Posterior cingulate gyrus (tissue), 11 donors: ENCODE measurements around the gene POP5.
"Not testable (repeated sequence)": the region's sequence is repeated elsewhere in the genome, so short reads cannot be mapped to it uniquely, and the experiment has no call there.

ENCODE experiments used
- DNase-seq, 10 donors: peaks; one replicate each; pipeline versions ENCODE4 v3.0.0 to v3.0.0-alpha.2; 2020 to 2021; ENCODE audit warnings: mixed read lengths in 3 of 10
- intact Hi-C: fragments of 100-400 bp; cut with DNase I; formaldehyde crosslinking; loops from one replicate; pipeline ENCODE4 v1.15.1; 2023

Gene POP5

DNA sequence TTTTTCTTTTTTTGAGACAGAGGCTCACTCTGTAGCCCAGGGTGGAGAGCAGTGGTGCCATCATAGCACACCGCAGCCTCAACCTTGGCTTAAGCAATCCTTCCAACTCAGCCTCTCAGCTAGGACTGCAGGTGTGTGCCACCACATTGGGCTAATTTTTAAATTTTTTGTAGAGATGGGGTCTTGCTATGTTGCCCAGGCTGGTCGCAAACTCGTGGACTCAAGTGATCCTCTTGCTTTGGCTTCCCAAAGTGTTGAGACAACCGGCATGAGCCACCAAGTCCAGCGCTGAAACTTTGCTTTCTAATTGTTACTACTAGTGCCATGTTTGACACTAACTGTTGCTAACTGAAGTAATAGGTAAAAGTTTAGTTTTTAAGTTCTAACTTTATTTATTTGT, 39.0 kb downstream of the POP5 start:
- intact Hi-C loops, result no loop called here

DNA sequence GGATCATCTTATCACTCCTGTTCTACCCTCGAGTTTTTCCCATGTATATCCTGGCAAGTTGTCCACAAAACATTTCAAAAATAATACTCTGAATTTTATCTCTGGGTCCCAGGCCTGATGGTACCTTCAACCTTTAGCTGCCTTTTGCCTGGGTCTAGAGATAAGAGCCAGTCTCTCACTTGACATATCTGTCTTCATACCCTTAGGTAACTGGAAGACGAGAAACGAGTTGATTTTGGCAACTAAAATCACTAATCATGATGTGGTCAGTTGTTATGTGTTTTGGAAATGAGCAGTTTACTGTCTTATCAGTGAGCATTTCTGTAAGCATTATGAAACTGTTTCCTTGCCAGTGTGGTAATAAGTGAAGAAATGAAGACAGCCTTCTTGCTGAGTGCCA, 40.8 kb downstream of the POP5 start:
- intact Hi-C loops, result no loop called here
- no peak for DNase-seq

More for the DNA sequence above, 39.0 kb downstream of the POP5 start:
- DNase-seq, result no peak

DNA sequence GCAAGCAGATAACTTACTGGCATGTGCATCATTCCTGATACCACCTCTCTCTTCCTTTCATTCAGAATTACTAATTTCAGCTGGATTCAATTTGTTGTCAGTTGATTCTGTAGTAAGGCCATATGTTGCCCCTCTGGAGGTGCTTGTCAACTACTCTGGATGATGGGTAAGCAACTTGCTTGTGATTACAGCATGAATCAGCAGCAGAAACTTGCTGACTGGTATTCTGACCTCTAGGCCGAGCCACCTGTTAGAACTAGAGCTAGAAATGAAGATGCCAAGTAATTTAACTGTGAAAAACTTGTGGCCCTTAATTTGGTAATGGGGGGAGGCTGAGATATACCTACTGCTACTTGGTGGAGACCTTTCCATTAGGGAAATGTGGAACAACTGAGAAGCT, 41.9 kb downstream of the POP5 start:
- intact Hi-C loops, result loop anchor here (10.0 kb wide), 1 partner anchor 65 kb away; no protein-coding TSS in a partner anchor
- no peak for DNase-seq

DNA sequence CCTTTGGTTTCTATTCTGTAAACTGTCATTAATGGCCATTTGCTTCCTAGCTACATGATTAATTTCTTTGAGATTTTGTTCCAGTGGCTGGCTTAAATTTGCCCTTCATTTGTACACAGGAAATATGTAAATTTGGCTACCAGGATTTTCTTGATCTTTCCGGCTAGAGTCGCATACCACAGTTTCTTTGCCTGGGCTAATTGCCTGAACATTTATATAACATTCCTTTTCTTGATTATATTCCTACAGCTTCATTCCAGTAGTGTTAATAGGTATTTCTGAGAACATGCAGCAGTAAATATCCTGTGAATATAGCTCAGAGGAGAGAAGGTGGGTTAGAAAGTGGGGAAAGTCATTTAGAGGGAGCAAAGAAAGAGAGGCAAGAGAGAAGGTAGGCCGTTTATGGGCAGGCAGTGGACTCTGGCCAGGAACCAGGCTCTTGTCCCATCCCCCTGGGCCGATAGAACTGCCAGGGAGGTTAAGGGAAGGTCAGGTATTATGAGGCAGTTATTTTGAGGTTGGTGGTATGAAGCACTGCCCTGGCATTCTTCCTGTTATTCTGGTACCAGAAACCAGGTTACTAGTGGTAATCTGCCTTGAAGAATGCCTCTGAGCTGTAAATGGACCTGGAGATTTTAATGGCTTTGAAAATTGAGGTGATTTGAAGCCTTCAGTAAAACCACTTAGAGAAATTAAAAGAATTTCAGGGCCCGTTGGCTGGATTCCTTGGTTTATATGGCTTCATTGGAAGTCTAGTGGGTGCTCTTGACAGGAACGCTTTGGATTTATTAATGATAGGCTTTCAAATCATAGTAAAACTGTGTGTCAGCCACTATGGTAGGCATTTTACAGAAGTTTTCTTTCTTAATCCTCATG, 42.7 kb downstream of the POP5 start:
- DNase-seq, result peak in 1 of 10 donors; percentile 46
- intact Hi-C loops, result loop anchor here (10.0 kb wide), 1 partner anchor 64 kb away; no protein-coding TSS in a partner anchor

DNA sequence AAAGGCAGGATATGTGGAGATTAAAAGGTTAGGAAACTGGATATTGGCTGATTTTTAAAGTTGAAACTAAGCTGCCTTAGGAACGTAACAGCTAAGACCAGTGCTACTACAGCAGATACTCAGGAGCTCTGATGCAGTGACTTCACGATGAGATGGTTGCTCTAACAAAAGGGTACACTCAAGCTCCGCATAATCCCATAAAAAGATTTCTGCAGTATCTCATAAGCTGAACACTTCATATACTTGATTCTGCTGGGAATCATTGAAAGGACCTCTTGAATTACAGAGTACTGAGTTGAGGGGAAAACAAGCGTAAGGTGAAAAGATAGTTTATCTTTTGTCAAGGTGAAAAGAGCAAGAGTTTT, 43.4 kb downstream of the POP5 start:
- intact Hi-C loops, result loop anchor here (10.0 kb wide), 1 partner anchor 63 kb away; no protein-coding TSS in a partner anchor

DNA sequence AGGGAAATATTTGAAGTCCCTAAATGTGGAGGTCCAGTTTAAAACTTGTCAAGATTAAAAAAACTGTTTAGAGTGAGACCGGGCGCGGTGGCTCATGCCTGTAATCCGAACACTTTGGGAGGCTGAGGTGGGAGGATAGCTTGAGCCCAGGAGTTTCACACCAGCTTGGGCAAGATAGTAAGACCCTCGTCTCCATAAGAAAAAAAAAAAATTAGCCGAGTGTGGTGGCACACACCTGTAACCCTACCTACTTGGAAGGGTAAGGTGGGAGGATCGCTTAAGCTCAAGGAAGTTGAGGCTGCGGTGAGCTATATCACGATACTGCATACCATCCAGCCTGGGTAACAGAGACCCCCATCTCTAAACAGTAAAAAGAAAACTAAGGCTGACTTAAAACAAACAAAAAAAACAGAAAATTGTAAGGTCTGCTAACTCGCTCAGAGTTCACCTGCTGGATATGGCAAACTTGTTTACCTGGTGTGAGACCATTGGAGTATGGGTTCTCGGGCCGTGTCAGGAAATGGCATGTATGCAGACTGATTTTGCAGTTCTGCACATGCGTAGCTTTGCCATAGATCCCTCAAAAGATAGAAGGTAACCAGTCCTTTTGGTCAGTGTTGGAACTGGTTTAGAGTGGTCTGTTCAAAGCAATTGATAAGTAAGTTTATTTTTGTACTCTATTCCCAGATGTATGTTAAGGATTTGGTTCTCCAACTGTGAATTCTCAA, 45.0 kb downstream of the POP5 start:
- peak in 1 of 10 donors; percentile 48 for DNase-seq
- intact Hi-C loops, result loop anchor here (10.0 kb wide), 1 partner anchor 61 kb away; no protein-coding TSS in a partner anchor

More for the DNA sequence above, 43.4 kb downstream of the POP5 start:
- DNase-seq, result no peak

DNA sequence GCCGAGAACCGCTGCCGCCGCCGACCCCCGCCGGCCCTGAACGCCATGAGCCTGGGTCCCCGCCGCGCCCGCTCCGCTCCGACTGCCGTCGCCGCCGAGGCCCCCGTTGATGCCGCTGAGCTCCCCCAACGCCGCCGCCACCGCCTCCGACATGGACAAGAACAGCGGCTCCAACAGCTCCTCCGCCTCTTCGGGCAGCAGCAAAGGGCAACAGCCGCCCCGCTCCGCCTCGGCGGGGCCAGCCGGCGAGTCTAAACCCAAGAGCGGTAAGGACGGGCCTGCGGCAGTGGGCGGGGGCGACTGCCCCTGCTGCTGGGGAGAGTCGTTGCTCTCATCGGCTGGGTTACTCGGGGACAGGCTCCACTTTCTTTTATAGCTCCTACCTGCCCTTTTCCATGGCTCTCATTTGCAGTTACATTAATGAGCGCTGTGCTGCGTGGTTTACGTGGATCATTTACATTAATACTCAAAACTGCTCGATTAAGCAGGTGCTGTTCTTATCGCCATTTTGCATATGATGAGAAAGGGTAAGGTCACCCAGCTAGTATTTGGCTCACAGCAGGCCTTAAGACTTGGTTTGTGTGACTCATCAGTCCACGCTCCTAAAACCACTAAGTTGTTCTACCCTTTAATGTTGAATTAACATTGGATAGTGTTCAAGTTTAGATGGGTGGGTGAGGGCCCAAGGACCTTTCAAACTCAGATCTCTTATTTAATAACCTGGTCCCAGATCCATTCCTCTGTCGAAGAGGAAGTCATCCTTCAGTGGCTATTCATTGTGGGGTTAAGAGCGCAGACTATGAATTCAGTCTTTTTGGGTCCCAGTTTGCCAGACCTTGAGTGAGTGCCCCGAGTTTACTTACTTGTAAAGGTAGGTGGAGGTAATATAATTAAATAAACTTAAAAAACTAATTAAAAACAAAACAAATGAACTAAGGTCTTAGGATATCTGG, 46.2 kb downstream of the POP5 start:
- intact Hi-C loops, result loop anchor here (10.0 kb wide), 1 partner anchor 60 kb away; no protein-coding TSS in a partner anchor
- DNase-seq, result peak in 8 of 10 donors; percentile 20 to 88 (median 26)

DNA sequence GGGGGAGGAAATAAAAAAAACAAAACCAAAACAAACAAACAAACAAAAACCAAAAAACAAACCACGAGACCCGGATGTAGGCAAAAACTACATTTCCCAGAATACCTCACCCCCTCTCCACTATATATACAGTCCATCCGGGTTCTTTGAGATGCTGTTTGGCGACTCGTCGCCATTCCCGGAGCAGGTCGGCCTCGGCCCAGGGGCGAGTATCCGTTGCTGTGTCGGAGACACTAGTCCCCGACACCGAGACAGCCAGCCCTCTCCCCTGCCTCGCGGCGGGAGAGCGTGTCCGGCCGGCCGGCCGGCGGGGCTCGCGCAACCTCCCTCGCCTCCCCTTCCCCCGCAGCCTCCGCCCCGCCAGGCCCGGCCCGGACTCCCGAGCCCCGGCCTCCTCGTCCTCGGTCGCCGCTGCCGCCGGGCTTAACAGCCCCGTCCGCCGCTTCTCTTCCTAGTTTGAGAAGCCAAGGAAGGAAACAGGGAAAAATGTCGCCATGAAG, 46.9 kb downstream of the POP5 start, which contains the start of gene RNF10:
Gene RNF10 (plus strand): TSS at position 154 of the 500 bp plus-strand sequence. CDS start 456 bp downstream, outside the sequence.
- DNase-seq, result peak; percentile 60 to 96 (median 74)
- intact Hi-C loops, result loop anchor here (10.0 kb wide), 1 partner anchor 59 kb away; no protein-coding TSS in a partner anchor

DNA sequence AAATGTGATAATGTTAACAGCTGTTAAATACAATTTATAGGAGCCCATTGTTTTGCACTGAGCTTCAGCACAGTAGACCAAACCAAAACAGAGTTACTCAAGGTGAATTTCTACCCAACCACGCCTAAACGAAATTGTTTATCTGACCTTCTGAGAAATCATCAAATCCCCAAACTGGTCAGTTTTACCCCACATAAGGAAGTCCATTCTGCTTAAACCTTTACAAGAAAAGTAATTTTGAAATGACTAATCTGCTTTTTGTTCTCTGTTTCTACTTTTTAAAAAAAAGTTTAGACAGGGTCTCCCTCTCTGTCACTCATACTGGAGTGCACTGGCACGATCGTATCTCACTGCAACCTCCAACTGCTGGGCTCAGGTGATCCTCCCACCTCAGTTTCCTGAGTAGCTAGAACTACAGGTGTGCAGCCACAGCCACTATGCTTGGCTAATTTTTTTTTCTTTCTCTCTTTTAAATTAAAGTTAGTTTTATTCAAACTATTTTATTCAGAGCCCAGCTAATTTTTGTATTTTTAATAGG, 48.4 kb downstream of the POP5 start:
- intact Hi-C loops, result loop anchor here (10.0 kb wide), 1 partner anchor 58 kb away; no protein-coding TSS in a partner anchor
- DNase-seq, result no peak

DNA sequence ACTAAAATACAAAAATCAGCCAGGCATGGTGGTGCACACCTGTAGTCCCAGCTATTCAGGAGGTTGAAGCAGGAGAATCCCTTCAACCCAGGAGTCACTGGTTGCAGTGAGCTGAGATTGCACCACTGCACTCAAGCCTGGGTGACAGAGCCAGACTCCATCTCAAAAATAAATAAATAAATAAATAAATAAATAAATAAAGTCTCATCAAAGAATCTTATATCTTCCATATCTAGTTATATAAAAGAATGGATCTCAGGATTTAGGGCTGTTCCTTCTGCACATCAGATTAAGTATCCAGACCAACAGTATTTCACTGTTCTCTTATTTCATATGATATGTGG, 50.8 kb downstream of the POP5 start:
- not testable (repeated sequence) for DNase-seq
- intact Hi-C loops, result loop anchor here (10.0 kb wide), 1 partner anchor 56 kb away; no protein-coding TSS in a partner anchor

DNA sequence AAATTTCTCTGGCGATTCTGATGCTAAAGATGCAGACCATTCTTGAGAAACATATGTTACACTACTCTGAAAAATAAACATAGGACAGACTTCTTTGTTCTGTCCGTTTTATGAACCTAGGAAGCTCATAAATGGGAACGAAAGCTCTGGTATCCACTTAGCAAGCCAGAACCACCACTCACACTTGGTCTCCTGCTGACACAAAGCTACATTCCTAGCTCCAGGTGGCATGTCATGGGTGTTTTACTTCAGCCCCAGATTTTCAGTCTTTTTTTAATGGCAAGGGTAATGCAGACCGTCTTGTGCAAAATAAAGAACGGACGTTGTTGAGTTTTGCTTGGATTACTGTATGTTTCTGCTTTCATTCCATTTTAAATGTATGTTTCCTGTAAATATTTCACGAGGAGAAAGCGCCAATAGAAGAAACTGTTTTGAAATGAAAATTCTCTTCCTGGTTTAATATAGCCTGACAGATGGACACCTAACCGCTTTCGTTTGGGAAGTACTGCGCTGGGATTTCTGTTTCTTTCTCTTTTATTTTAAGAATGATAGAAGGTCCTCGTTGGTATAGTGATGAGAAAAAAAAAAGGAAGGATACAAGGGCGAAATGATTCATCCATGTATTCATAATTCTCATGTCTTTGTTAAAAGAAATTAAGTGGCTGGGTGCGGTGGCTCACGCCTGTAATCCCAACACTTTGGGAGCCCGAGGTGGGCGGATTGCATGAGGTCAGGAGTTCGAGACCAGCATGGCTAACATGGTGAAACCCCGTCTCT, 51.4 kb downstream of the POP5 start:
- intact Hi-C loops, result loop anchor here (2.0 to 10.0 kb wide), 2 partner anchors 33 to 55 kb away; partner anchors contain the start of gene DYNLL1
- DNase-seq, result no peak

DNA sequence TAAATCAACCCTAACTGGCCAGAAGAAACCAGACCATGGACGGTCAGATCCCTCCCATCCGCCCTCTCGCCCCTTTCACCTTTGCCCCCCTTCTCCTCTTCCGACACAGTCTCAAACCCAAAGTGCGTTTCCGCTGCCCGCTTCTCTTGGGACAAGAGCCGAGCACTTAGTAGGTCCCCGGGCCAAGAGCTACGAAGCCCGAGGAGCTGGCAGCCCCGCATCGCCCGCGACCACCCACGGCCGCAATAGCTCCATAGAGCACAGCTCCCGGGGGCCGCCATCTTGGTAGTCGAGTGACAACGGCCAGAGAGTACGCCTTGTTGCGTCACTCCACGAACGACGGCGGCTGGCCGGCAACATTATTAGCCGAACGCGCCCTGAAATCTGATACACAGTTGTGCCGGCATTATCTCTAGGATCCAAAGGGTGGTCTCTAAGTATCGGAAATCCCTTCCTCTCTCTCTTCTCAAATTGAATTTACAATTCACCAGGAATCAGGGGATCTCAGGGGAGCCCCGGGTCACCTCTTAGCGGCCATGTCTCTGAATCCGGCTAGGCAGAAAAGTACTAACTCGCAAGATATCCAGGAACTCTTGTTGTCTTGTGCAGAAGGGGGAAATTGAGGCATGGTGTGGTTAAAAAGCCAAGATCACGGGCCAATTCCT, 52.2 kb downstream of the POP5 start, which contains the start of gene COQ5:
Gene COQ5 (minus strand): TSS at position 298 of the 665 bp plus-strand sequence. CDS start 17 bp downstream, at position 281.
- intact Hi-C loops, result loop anchor here (2.0 kb wide), 1 partner anchor 32 kb away; the partner anchor contains the start of gene DYNLL1

More for the DNA sequence above, 52.2 kb downstream of the POP5 start, which contains the start of gene COQ5:
- DNase-seq, result peak; percentile 89 to 99 (median 94)
